HepG2 (cell line): Measurements from ENCODE around the gene TAF8. TPM values are rescaled to one million over a fixed set of nuclear protein-coding genes. Genes with fewer than 3 reads are reported as not detected.

Experiments used
- ATF6 ChIP-seq: sonication (generic); formaldehyde crosslinking; conservative IDR thresholded peaks from 2 replicates; pipeline ENCODE4 v1.4.0; 2020; ENCODE audit warnings: missing genetic modification reagents
- HIC2 ChIP-seq: sonication (generic); formaldehyde crosslinking; IDR thresholded peaks from 2 replicates; pipeline ENCODE4 v1.9.0; 2022; ENCODE audit warnings: low read depth, missing genetic modification reagents
- HINFP ChIP-seq: sonication (generic); formaldehyde crosslinking; IDR thresholded peaks from 2 replicates; pipeline ENCODE4 v1.4.0; 2020; ENCODE audit warnings: low read depth, mild to moderate bottlenecking, missing genetic modification reagents
- KLF15 ChIP-seq: sonication (generic); formaldehyde crosslinking; IDR thresholded peaks from 2 replicates; pipeline ENCODE4 v1.8.1; 2023; ENCODE audit warnings: borderline replicate concordance, mild to moderate bottlenecking, inconsistent platforms, missing genetic modification reagents, mixed read lengths
- POGZ ChIP-seq: sonication (generic); formaldehyde crosslinking; IDR thresholded peaks from 2 replicates; pipeline ENCODE4 v1.4.0; 2020; ENCODE audit warnings: mild to moderate bottlenecking, missing genetic modification reagents
- RFXANK ChIP-seq: IDR thresholded peaks from 2 replicates; pipeline ENCODE4 v1.6.1; 2016
- SALL2 ChIP-seq: sonication (generic); formaldehyde crosslinking; IDR thresholded peaks from 2 replicates; pipeline ENCODE4 v1.8.1; 2023; ENCODE audit warnings: mild to moderate bottlenecking, missing genetic modification reagents, inconsistent platforms
- SNAI1 ChIP-seq: sonication (generic); formaldehyde crosslinking; IDR thresholded peaks from 2 replicates; pipeline ENCODE4 v1.5.0; 2020; ENCODE audit warnings: mild to moderate bottlenecking, missing genetic modification reagents, borderline replicate concordance
- TIGD3 ChIP-seq: sonication (generic); formaldehyde crosslinking; IDR thresholded peaks from 2 replicates; pipeline ENCODE4 v1.5.1; 2020; ENCODE audit warnings: mild to moderate bottlenecking, missing genetic modification reagents, borderline replicate concordance
- ZBTB21 ChIP-seq: sonication (generic); formaldehyde crosslinking; IDR thresholded peaks from 2 replicates; pipeline ENCODE4 v1.4.0; 2020; ENCODE audit warnings: missing genetic modification reagents
- ZFP37 ChIP-seq: sonication (generic); formaldehyde crosslinking; IDR thresholded peaks from 2 replicates; pipeline ENCODE4 v1.4.0; 2020; ENCODE audit warnings: missing genetic modification reagents, borderline replicate concordance
- ZNF275 ChIP-seq: sonication (generic); formaldehyde crosslinking; IDR thresholded peaks from 2 replicates; pipeline ENCODE4 v1.8.0; 2022; ENCODE audit warnings: missing genetic modification reagents, mild to moderate bottlenecking, inconsistent platforms, borderline replicate concordance
- ZNF33B ChIP-seq: sonication (generic); formaldehyde crosslinking; IDR thresholded peaks from 2 replicates; pipeline ENCODE4 v1.5.1; 2020; ENCODE audit warnings: mild to moderate bottlenecking, missing genetic modification reagents
- ZNF543 ChIP-seq: sonication (generic); formaldehyde crosslinking; IDR thresholded peaks from 2 replicates; pipeline ENCODE4 v1.4.0; 2020; ENCODE audit warnings: mild to moderate bottlenecking, missing genetic modification reagents
- polyA plus RNA-seq, 8 experiments: library from polyadenylated mRNA; depleted of rRNA in 3 of 8; stranded (reverse) in 7 of 8; unstranded in 1 of 8; fragments of >200 nt; fragmentation: Illumina TruSeq in 4 of 8; extraction: Trizol in 4 of 8; gene quantifications; 2 replicates each; pipeline versions ENCODE4 v1.2.1 to v1.2.3, GENCODE V29; 2011 to 2016; ENCODE audit warnings: low read depth in 4 of 8, missing spikeins in 1 of 8, mixed read lengths in 1 of 8; ENCODE audit not compliant: insufficient read depth in 1 of 8
- total RNA-seq, 5 experiments: library from RNA; depleted of rRNA; stranded (reverse); fragments of >200 nt; fragmentation: Illumina TruSeq; extraction: Trizol; gene quantifications; 2 replicates each; pipeline ENCODE4 v1.2.3, GENCODE V29; 2016; ENCODE audit warnings: low read depth in 1 of 5
- TF ChIP-seq, protein P1 (sequence below): sonication (generic); formaldehyde crosslinking; IDR thresholded peaks from 2 replicates; pipeline ENCODE4 v1.5.1; 2020; ENCODE audit warnings: mild to moderate bottlenecking, missing genetic modification reagents, moderate library complexity
- TF ChIP-seq, protein P2 (sequence below): sonication (generic); formaldehyde crosslinking; IDR thresholded peaks from 2 replicates; pipeline ENCODE4 v1.4.0; 2020; ENCODE audit warnings: missing genetic modification reagents, borderline replicate concordance

Gene TAF8
- total and polyA plus RNA-seq, 2 of the 13 experiments (the other 11 are each of a cell fraction or from before 2014, with no cell fraction given), result 25.2 to 25.8 TPM

GRCh38 chr6:42136508-42137193, 86.3 kb downstream of the TAF8 start (continued):
- TF ChIP-seq, protein P1, sequence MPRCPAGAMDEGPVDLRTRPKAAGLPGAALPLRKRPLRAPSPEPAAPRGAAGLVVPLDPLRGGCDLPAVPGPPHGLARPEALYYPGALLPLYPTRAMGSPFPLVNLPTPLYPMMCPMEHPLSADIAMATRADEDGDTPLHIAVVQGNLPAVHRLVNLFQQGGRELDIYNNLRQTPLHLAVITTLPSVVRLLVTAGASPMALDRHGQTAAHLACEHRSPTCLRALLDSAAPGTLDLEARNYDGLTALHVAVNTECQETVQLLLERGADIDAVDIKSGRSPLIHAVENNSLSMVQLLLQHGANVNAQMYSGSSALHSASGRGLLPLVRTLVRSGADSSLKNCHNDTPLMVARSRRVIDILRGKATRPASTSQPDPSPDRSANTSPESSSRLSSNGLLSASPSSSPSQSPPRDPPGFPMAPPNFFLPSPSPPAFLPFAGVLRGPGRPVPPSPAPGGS, result 0 out of 2 replicates have a peak, but pooled peaks have one; percentile 17
- TF ChIP-seq SNAI1 (CRISPR knock-in tag) (no peak), KLF15 (CRISPR knock-in tag) (no peak), SALL2 (CRISPR knock-in tag) (peak; percentile 21), ZFP37 (CRISPR knock-in tag) (no peak; the same call in 1 of the 2 replicates), ATF6 (no peak), HINFP (CRISPR knock-in tag) (peak; percentile 94), ZNF33B (CRISPR knock-in tag) (no peak), ZNF275 (CRISPR knock-in tag) (0 out of 2 replicates have a peak, but pooled peaks have one; percentile 68), RFXANK (CRISPR knock-in tag) (no peak), ZNF543 (CRISPR knock-in tag) (no peak), ZBTB21 (no peak), HIC2 (CRISPR knock-in tag) (no peak), POGZ (CRISPR knock-in tag) (peak; percentile 36; the same call in 1 of the 2 replicates), TIGD3 (CRISPR knock-in tag) (no peak)
- TF ChIP-seq, protein P2, sequence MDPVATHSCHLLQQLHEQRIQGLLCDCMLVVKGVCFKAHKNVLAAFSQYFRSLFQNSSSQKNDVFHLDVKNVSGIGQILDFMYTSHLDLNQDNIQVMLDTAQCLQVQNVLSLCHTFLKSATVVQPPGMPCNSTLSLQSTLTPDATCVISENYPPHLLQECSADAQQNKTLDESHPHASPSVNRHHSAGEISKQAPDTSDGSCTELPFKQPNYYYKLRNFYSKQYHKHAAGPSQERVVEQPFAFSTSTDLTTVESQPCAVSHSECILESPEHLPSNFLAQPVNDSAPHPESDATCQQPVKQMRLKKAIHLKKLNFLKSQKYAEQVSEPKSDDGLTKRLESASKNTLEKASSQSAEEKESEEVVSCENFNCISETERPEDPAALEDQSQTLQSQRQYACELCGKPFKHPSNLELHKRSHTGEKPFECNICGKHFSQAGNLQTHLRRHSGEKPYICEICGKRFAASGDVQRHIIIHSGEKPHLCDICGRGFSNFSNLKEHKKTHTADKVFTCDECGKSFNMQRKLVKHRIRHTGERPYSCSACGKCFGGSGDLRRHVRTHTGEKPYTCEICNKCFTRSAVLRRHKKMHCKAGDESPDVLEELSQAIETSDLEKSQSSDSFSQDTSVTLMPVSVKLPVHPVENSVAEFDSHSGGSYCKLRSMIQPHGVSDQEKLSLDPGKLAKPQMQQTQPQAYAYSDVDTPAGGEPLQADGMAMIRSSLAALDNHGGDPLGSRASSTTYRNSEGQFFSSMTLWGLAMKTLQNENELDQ (CRISPR knock-in tag), result peak; percentile 6; the same call in 1 of the 2 replicates
